Adrenal gland (tissue), 12 donors: ENCODE measurements around the gene KASH5. TPM values are rescaled to one million over a fixed set of nuclear protein-coding genes. Genes with fewer than 3 reads are reported as not detected.

Experiments used
- DNase-seq, 7 donors: peaks; one replicate each; pipeline ENCODE4 v3.0.0-alpha.2; 2019 to 2020
- H3K27ac ChIP-seq, 5 donors: fragments of 200-600 bp; sonication (generic) in 4 of 5; 1 replicate in 3 of 5; 2 replicates in 2 of 5; pipeline versions ENCODE4 v1.5.1 to v1.8.0; 2016 to 2020; ENCODE audit warnings: mild to moderate bottlenecking in 1 of 5
- H3K27me3 ChIP-seq: fragments of 200-600 bp; 2 replicates; pipeline ENCODE4 v1.8.0; 2021
- H3K36me3 ChIP-seq, 2 donors: fragments of 200-600 bp; replicated peaks in 1 of 2; 1 replicate in 1 of 2; 2 replicates in 1 of 2; pipeline versions ENCODE4 v1.5.1 to v1.8.0; 2018 to 2022
- H3K4me1 ChIP-seq, 2 donors: fragments of 200-600 bp; replicated peaks in 1 of 2; 1 replicate in 1 of 2; 2 replicates in 1 of 2; pipeline versions ENCODE4 v1.5.1 to v1.8.0; 2018 to 2021
- H3K4me3 ChIP-seq, 4 donors: fragments of 200-600 bp; sonication (generic) in 3 of 4; one replicate each; pipeline ENCODE4 v1.5.1; 2016 to 2018
- H3K9me3 ChIP-seq, 3 donors: fragments of 200-600 bp; sonication (generic) in 1 of 3; replicated peaks in 1 of 3; 1 replicate in 2 of 3; 2 replicates in 1 of 3; pipeline versions ENCODE4 v1.5.1 to v1.8.0; 2016 to 2021
- POLR2A ChIP-seq, 2 donors: fragments of 450-650 bp; IDR thresholded peaks; one replicate each; pipeline ENCODE4 v1.6.1; 2017; ENCODE audit warnings: antibody characterized with exemption in 2 of 2, mild to moderate bottlenecking in 2 of 2, moderate library complexity in 1 of 2
- WGBS, 4 donors: extraction: QIAGEN DNeasy Blood & Tissue Kit in 2 of 4; methylation state at CpG; one replicate each; pipeline versions ENCODE4 v1.1.5 to v1.1.7; 2013 to 2017; 5-methylcytosine and 5-hydroxymethylcytosine counted together
- intact Hi-C, 2 donors: fragments of 100-400 bp; cut with DNase I; formaldehyde crosslinking; loops; one replicate each; pipeline versions ENCODE4 v1.14.1 to v1.15.0; 2022 to 2023
- polyA plus RNA-seq, 3 donors: library from polyadenylated mRNA; stranded (reverse); fragments of 200-250 nt in 2 of 3; fragments of 350-450 nt in 1 of 3; fragmentation: Illumina TruSeq in 1 of 3; extraction: RNeasy Lipid Tissue Mini Kit (QIAGEN cat#74804) in 1 of 3; gene quantifications; one replicate each; pipeline ENCODE4 v1.2.3, GENCODE V29; 2013 to 2014
- total RNA-seq, 9 donors: library from RNA; depleted of rRNA in 4 of 9; stranded (reverse); fragments of >200 nt in 4 of 9; fragments of 120-200 nt in 1 of 9; fragmentation: NEBNext Ultra II Directional in 1 of 9; extraction: Animal tissue kit (Norgen Biotek cat#: 25700) in 1 of 9; gene quantifications; one replicate each; pipeline versions ENCODE4 v1.1.0 to v1.2.4, GENCODE V29; 2013 to 2023
- TF ChIP-seq, protein P1 (sequence below), 6 experiments: fragments of 450-650 bp in 4 of 6; fragments of 200-600 bp in 2 of 6; sonication (generic) in 1 of 6; IDR thresholded peaks; 1 replicate in 5 of 6; 2 replicates in 1 of 6; pipeline versions ENCODE4 v1.5.1 to v1.8.0; 2016 to 2021; ENCODE audit warnings: antibody characterized with exemption in 6 of 6, mild to moderate bottlenecking in 2 of 6, moderate library complexity in 1 of 6
- donor health status: healthy with polysubstance abuse.
- donor health status: Bipolar disorder and iron deficiency.
- donor health status: DM: yes; HTN: yes; CAD: no.
- donor health status: DM: no; HTN: no; CAD: no.
- donor health status: DM: no; HTN: no; CAD: no.
- donor health status: DM: yes; HTN: yes; CAD: no.

Gene KASH5
- total and polyA plus RNA-seq, 12 donors: 0.74 to 0.97 TPM; not detected in 10

DNA sequence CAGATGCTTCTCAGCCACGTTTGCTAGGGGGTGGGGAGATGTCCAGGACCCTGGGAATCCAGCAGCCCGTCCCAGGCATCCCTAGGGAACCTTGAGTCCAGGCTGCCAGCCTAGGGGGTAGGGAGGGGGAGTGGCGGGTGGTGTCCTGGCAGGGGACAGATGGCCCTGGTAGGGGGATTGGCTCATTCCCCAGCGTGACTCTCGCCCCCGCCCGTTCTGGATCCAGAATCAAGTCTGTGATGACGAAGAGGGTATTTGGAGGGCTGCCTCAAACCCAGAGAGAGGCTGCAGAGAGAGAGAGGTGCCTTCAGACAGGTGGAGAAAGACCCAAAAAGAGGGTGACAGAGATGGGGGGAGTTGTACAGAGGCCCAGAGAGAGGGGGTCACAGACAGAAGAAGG lies 49.2 kb downstream of the KASH5 start:
- no peaks in the 10 kb centered on the region for H3K9me3 ChIP-seq
- intact Hi-C loops: no loop called here
- no peak overlapping the region for H3K27ac ChIP-seq
- no peaks in the 10 kb centered on the region for H3K4me1 ChIP-seq
- no peak overlapping the region for H3K4me3 ChIP-seq
- 8 to 19% (median 10%) methylated on average over 6 to 8 of the region's 8 CpGs for WGBS, 4 donors
- H3K36me3 ChIP-seq: no peaks in the 10 kb centered on the region
- no peak for DNase-seq
- peaks cover 53% of the 10 kb centered on the region for H3K27me3 ChIP-seq
- TF ChIP-seq, protein P1, sequence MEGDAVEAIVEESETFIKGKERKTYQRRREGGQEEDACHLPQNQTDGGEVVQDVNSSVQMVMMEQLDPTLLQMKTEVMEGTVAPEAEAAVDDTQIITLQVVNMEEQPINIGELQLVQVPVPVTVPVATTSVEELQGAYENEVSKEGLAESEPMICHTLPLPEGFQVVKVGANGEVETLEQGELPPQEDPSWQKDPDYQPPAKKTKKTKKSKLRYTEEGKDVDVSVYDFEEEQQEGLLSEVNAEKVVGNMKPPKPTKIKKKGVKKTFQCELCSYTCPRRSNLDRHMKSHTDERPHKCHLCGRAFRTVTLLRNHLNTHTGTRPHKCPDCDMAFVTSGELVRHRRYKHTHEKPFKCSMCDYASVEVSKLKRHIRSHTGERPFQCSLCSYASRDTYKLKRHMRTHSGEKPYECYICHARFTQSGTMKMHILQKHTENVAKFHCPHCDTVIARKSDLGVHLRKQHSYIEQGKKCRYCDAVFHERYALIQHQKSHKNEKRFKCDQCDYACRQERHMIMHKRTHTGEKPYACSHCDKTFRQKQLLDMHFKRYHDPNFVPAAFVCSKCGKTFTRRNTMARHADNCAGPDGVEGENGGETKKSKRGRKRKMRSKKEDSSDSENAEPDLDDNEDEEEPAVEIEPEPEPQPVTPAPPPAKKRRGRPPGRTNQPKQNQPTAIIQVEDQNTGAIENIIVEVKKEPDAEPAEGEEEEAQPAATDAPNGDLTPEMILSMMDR (IDR thresholded peaks at IDR 0.05): no peak
- no peak for TF ChIP-seq POLR2A (IDR thresholded peaks at IDR 0.05)

DNA sequence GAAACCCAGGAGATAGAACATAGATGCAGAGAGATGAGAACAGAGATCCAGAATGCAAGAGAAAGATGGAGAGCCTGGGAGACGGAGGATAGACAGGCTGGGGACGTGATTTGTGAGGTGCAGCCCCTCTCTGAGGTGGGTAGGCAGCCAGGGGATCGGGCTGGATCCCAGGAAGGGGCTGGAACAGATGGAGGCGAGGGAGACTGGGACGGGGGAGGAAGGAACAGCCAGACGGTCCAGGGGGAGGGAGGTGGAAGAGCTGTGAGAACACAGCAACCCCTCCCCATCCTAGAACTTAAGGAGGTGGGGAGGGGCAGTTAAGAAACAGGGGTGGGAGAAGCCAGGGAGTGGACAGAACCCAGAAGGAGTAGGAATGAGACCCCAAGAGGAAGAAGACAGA lies 50.2 kb downstream of the KASH5 start:
- H3K9me3 ChIP-seq: no peaks in the 10 kb centered on the region
- peaks cover 43% of the 10 kb centered on the region for H3K27me3 ChIP-seq
- no peak overlapping the region for H3K27ac ChIP-seq
- TF ChIP-seq, protein P1 (IDR thresholded peaks at IDR 0.05): no peak
- no peak for TF ChIP-seq POLR2A (IDR thresholded peaks at IDR 0.05)
- no peak overlapping the region for H3K4me3 ChIP-seq
- no peaks in the 10 kb centered on the region for H3K4me1 ChIP-seq
- intact Hi-C loops: loop anchor here in 1 of 2 donors (2.0 kb wide), 1 partner anchor 43 kb away; no protein-coding TSS in a partner anchor
- no peak for DNase-seq
- no peaks in the 10 kb centered on the region for H3K36me3 ChIP-seq
- 5 to 14% (median 12%) methylated on average over 6 of the region's 6 CpGs for WGBS, 4 donors

DNA sequence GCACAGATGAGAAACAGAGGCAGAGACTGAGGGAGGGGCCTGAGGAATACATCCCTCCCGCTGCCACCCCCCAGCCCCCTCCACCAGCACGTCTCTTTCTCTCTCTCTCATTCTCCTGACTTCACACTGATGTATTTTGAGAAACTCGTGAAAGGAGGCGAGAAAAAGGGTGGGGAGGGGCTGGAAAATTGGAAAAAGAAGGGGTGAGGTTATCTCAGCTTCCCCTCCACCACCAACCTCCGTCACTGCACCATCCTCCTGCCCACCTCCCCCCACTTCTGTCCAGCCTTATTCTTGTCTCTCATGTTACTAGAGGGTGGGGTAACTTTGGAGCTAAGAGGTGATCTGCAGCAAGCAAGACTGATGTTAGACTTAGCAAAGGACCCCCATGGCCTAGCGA lies 51.8 kb downstream of the KASH5 start:
- Histone ChIP-seq H3K27me3 (peaks cover 32% of the 10 kb centered on the region), H3K4me3 (no peak overlapping the region), H3K9me3 (no peaks in the 10 kb centered on the region), H3K27ac (no peak overlapping the region), H3K36me3 (no peaks in the 10 kb centered on the region), H3K4me1 (no peaks in the 10 kb centered on the region)
- WGBS, 4 donors: 44 to 58% (median 49%) methylated on average over 5 to 6 of the region's 6 CpGs
- TF ChIP-seq POLR2A (IDR thresholded peaks at IDR 0.05): no peak
- TF ChIP-seq, protein P1 (IDR thresholded peaks at IDR 0.05): no peak
- DNase-seq: no peak
- intact Hi-C loops: loop anchor here in 1 of 2 donors (2.0 to 5.0 kb wide), 2 partner anchors 45 to 213 kb away; no protein-coding TSS in a partner anchor

DNA sequence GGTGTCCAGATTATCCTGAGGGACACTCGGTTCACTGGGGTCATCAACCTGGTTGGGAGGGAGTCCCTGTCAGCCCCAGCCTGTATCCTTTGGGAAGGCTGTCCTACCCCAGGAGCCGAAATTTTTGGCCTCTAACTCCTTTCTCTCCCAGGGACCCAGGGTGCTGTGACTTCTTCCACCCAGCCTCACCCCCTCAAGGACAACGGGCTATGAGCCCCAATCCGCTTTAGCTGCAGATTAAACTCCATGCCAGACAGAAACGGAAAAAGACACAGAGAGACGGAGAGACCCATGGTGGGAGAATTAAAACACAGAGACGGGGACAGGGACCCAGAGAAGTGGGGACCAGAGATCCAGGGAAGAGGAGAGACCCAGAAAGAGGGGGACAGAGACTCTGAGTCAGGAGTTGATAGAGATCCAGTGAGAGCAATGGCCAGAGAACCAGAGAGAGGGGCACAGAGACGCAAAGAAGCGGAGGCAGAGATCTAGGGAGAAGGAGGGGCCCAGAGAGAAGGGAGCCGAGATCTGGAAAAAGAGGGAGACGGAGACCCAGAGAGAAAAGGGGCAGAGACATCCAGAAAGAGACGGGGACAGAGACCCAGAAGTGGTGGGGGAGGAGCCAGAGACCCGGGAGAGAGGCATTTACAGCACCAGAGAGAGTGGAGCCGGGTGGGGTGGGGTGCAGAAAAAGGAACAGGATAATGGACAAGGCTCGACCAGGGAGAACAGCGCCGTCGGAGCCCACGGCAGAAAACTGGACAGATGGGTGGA lies 52.6 kb downstream of the KASH5 start:
- H3K4me3 ChIP-seq: peak overlapping the region in 1 of 4 donors; percentile 64
- intact Hi-C loops: loop anchor here in 1 of 2 donors (5.0 kb wide), 1 partner anchor 213 kb away; no protein-coding TSS in a partner anchor
- 20 to 32% (median 24%) methylated on average over 18 to 19 of the region's 19 CpGs for WGBS, 4 donors
- TF ChIP-seq POLR2A (IDR thresholded peaks at IDR 0.05): no peak
- TF ChIP-seq, protein P1 (IDR thresholded peaks at IDR 0.05): no peak
- no peak overlapping the region for H3K27ac ChIP-seq
- H3K4me1 ChIP-seq: no peaks in the 10 kb centered on the region
- no peaks in the 10 kb centered on the region for H3K9me3 ChIP-seq
- DNase-seq: peak in 1 of 7 donors; percentile 14
- H3K36me3 ChIP-seq: no peaks in the 10 kb centered on the region
- H3K27me3 ChIP-seq: peaks cover 24% of the 10 kb centered on the region
